PC-3 (cell line): Measurements from ENCODE around the gene CKAP4. TPM values are rescaled to one million over a fixed set of nuclear protein-coding genes. Genes with fewer than 3 reads are reported as not detected.

Experiments used
- ATAC-seq: fragments of 200-7000 bp; cut with Tn5 transposase; 2 replicates; pipeline ENCODE4 v1.9.1; 2020; ENCODE audit warnings: mild to moderate bottlenecking, moderate library complexity
- BruUV-seq: library from RNA; stranded (reverse); fragments of 400-500 nt; replicated peaks from 2 replicates; lab custom pipeline; 2021; lab: Mats Ljungman, UMichigan
- CTCF ChIA-PET: fragments of 300-600 bp; sonication (Branson Sonifier 250); formaldehyde crosslinking; loops from one replicate; lab custom pipeline; 2022; ENCODE audit warnings: antibody characterized with exemption; lab: Charles Lee
- POLR2A ChIA-PET: fragments of 300-600 bp; sonication (Branson Sonifier 250); formaldehyde crosslinking; loops from one replicate; lab custom pipeline; 2022; ENCODE audit warnings: antibody characterized with exemption; ENCODE audit not compliant: unreplicated experiment; lab: Charles Lee
- DNase-seq: peaks from one replicate; pipeline ENCODE4 v3.0.0-alpha.2; 2015
- H2AFZ ChIP-seq: fragments of 300-600 bp; sonication (generic); 2 replicates; pipeline ENCODE4 v1.6.0; 2016; ENCODE audit warnings: antibody characterized with exemption, low read length
- H3F3A ChIP-seq: fragments of 300-600 bp; sonication (generic); one replicate; pipeline ENCODE4 v1.6.0; 2017; ENCODE audit warnings: antibody characterized with exemption, low read length, control low read depth, mild to moderate bottlenecking; ENCODE audit not compliant: unreplicated experiment
- H3K27ac ChIP-seq: fragments of 300-600 bp; sonication (generic); 2 replicates; pipeline ENCODE4 v1.5.1; 2016; ENCODE audit warnings: mild to moderate bottlenecking, low read length
- H3K27me3 ChIP-seq: fragments of 300-600 bp; sonication (generic); 2 replicates; pipeline ENCODE4 v1.6.1; 2016; ENCODE audit warnings: low read length, mixed read lengths
- H3K36me3 ChIP-seq: fragments of 300-600 bp; sonication (generic); 2 replicates; pipeline ENCODE4 v1.6.1; 2016; ENCODE audit warnings: low read depth, mixed run types, low read length, mixed read lengths
- H3K4me1 ChIP-seq: fragments of 300-600 bp; sonication (generic); 2 replicates; pipeline ENCODE4 v1.5.1; 2016; ENCODE audit warnings: low read length; ENCODE audit not compliant: insufficient read depth
- H3K4me2 ChIP-seq: fragments of 300-600 bp; sonication (generic); 2 replicates; pipeline ENCODE4 v1.6.0; 2016; ENCODE audit warnings: low read length
- H3K4me3 ChIP-seq: fragments of 300-600 bp; sonication (generic); 2 replicates; pipeline ENCODE4 v1.5.1; 2016; ENCODE audit warnings: mild to moderate bottlenecking, low read length, mixed read lengths
- H3K79me2 ChIP-seq: fragments of 300-600 bp; sonication (generic); 2 replicates; pipeline ENCODE4 v1.6.1; 2017; ENCODE audit warnings: low read length, mixed read lengths
- H3K9ac ChIP-seq: fragments of 300-600 bp; sonication (generic); 2 replicates; pipeline ENCODE4 v1.6.0; 2016; ENCODE audit warnings: mild to moderate bottlenecking, low read length
- H3K9me2 ChIP-seq: fragments of 300-600 bp; sonication (generic); replicated peaks from 2 replicates; pipeline ENCODE4 v1.6.1; 2016; ENCODE audit warnings: mixed run types, low read length, mixed read lengths
- H3K9me3 ChIP-seq: fragments of 300-600 bp; sonication (generic); 2 replicates; pipeline ENCODE4 v1.6.1; 2016; ENCODE audit warnings: low read length, mixed read lengths
- H4K20me1 ChIP-seq: fragments of 300-600 bp; sonication (generic); 2 replicates; pipeline ENCODE4 v1.6.1; 2016; ENCODE audit warnings: low read length, mixed read lengths
- EZH2 ChIP-seq: fragments of 300-600 bp; sonication (generic); IDR thresholded peaks from one replicate; pipeline ENCODE4 v1.6.1; 2017; ENCODE audit warnings: antibody characterized with exemption, mild to moderate bottlenecking, low read length; ENCODE audit not compliant: unreplicated experiment
- EZH2phosphoT487 ChIP-seq: fragments of 300-600 bp; sonication (generic); IDR thresholded peaks from 2 replicates; pipeline ENCODE4 v1.6.1; 2018; ENCODE audit warnings: mild to moderate bottlenecking, antibody characterized with exemption, low read length, borderline replicate concordance
- intact Hi-C: fragments of 100-400 bp; cut with micrococcal nuclease; formaldehyde crosslinking; loops from 2 replicates; pipeline ENCODE4 v1.9.0; 2023
- total RNA-seq: library from RNA; depleted of rRNA; stranded (reverse); fragments of >200 nt; gene quantifications from 2 replicates; pipeline ENCODE4 v1.2.3, GENCODE V29; 2014
- TF ChIP-seq, protein P1 (sequence below): fragments of 300-600 bp; sonication (generic); conservative IDR thresholded peaks from 2 replicates; pipeline ENCODE4 v1.5.1; 2017; ENCODE audit warnings: antibody characterized with exemption, low read depth, mild to moderate bottlenecking, low read length

Gene CKAP4
- total RNA-seq, 1 experiment from 2014 or later, result 76.3 TPM

DNA sequence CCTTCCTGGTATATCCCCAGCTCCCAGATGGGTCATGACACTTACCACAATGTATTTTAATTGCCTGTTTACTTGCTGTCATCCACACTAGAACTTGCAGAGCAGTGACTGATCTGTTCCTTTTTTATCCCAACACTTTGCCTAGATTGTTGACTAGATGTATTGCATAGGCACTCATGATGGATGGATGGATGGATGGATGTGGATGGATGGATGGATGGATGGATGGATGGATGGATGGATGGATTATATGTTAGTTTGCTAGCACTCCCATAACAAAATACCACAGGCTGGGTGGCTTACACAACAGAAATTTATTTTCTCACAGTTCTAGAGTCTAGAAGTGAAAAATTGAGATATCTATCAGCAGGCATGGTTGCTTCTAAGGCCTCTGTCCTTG, 8.7 kb upstream of the CKAP4 start:
- Histone ChIP-seq H3K27me3 (no peaks in the 10 kb centered on the region), H3K36me3 (no peaks in the 10 kb centered on the region), H3K4me3 (no peak overlapping the region), H3K27ac (no peak overlapping the region), H3K9me3 (no peaks in the 10 kb centered on the region), H3K9ac (no peak overlapping the region), H3K9me2 (no peaks in the 10 kb centered on the region), H3K4me2 (no peak overlapping the region), H4K20me1 (no peaks in the 10 kb centered on the region), H3K4me1 (no peaks in the 10 kb centered on the region), H3F3A (no peaks in the 10 kb centered on the region), H3K79me2 (no peaks in the 10 kb centered on the region), H2AFZ (no peak overlapping the region)
- ChIA-PET CTCF (no interaction called here), POLR2A (no interaction called here)
- TF ChIP-seq EZH2phosphoT487 (no peak), EZH2 (no peak)
- TF ChIP-seq, protein P1, sequence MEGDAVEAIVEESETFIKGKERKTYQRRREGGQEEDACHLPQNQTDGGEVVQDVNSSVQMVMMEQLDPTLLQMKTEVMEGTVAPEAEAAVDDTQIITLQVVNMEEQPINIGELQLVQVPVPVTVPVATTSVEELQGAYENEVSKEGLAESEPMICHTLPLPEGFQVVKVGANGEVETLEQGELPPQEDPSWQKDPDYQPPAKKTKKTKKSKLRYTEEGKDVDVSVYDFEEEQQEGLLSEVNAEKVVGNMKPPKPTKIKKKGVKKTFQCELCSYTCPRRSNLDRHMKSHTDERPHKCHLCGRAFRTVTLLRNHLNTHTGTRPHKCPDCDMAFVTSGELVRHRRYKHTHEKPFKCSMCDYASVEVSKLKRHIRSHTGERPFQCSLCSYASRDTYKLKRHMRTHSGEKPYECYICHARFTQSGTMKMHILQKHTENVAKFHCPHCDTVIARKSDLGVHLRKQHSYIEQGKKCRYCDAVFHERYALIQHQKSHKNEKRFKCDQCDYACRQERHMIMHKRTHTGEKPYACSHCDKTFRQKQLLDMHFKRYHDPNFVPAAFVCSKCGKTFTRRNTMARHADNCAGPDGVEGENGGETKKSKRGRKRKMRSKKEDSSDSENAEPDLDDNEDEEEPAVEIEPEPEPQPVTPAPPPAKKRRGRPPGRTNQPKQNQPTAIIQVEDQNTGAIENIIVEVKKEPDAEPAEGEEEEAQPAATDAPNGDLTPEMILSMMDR, result no peak
- ATAC-seq (no peak), DNase-seq (no peak)
- BruUV-seq, result no TSS peak
- intact Hi-C loops, result no loop called here

DNA sequence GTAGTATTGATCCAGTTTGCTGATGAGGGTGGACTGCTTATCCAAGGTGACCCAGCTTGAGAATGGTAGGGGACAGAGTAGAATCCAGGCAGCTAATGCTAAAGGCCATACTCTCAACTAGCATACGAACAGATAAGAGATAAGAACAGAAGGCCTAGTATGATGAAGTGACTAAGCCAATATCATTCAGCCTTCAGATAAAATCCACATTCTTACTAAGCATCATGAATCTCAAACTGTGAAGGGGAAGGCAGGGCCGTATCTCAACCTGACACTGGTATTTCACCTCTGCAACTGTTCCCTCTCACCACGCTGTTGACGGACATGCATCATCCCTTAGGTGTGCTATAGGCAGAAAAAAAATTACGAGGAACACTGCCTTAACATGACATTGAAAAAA, 8.1 kb upstream of the CKAP4 start:
- TF ChIP-seq EZH2phosphoT487, result no peak
- no peak for TF ChIP-seq EZH2
- TF ChIP-seq, protein P1, result no peak
- ATAC-seq, result no peak
- CTCF ChIA-PET, result no interaction called here

DNA sequence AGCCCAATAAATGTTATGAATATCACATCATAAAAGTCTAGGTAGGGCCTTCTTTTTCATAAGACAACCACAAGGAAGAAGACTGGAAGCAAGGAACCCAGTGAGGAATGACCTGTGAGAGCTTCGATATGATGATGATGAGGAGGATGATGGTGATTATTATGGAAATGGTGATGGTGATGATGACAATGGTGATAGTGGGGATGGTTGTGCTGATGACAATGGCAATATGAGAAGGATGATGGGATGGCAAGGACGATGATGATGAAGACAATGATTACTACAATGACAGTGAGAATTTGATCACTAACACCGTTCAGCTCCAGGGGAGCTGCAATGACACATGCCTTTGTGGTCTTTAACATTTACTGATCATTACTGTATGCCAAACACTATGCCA, 7.7 kb upstream of the CKAP4 start:
- no peak overlapping the region for H3K27ac ChIP-seq
- no peak overlapping the region for H3K4me3 ChIP-seq
- no peaks in the 10 kb centered on the region for H3K4me1 ChIP-seq
- H3K9me3 ChIP-seq, result no peaks in the 10 kb centered on the region
- ChIA-PET POLR2A (no interaction called here), CTCF (no interaction called here)
- H4K20me1 ChIP-seq, result no peaks in the 10 kb centered on the region
- H3K4me2 ChIP-seq, result no peak overlapping the region
- TF ChIP-seq, protein P1, result no peak
- TF ChIP-seq EZH2 (no peak), EZH2phosphoT487 (no peak)
- DNase-seq (no peak), ATAC-seq (no peak)
- intact Hi-C loops, result no loop called here
- no peaks in the 10 kb centered on the region for H3F3A ChIP-seq
- H3K9me2 ChIP-seq, result no peaks in the 10 kb centered on the region
- no peak overlapping the region for H2AFZ ChIP-seq
- no TSS peak for BruUV-seq
- no peaks in the 10 kb centered on the region for H3K27me3 ChIP-seq
- H3K36me3 ChIP-seq, result no peaks in the 10 kb centered on the region
- no peaks in the 10 kb centered on the region for H3K79me2 ChIP-seq
- H3K9ac ChIP-seq, result no peak overlapping the region

More for the DNA sequence above, 8.1 kb upstream of the CKAP4 start:
- BruUV-seq, result no TSS peak
- H3K9me3 ChIP-seq, result no peaks in the 10 kb centered on the region
- H3K4me1 ChIP-seq, result no peaks in the 10 kb centered on the region
- POLR2A ChIA-PET, result no interaction called here
- no peaks in the 10 kb centered on the region for H3K27me3 ChIP-seq
- no peaks in the 10 kb centered on the region for H3K9me2 ChIP-seq
- H3K36me3 ChIP-seq, result no peaks in the 10 kb centered on the region
- H3F3A ChIP-seq, result no peaks in the 10 kb centered on the region
- no peaks in the 10 kb centered on the region for H3K79me2 ChIP-seq
- no peak for DNase-seq
- H3K27ac ChIP-seq, result no peak overlapping the region
- no peak overlapping the region for H3K4me3 ChIP-seq
- intact Hi-C loops, result no loop called here
- H2AFZ ChIP-seq, result no peak overlapping the region
- no peaks in the 10 kb centered on the region for H4K20me1 ChIP-seq
- H3K9ac ChIP-seq, result no peak overlapping the region
- no peak overlapping the region for H3K4me2 ChIP-seq
